NCI-H748 (cell line): ENCODE measurements around the gene ZNF782.
"Not testable (repeated sequence)": the region's sequence is repeated elsewhere in the genome, so short reads cannot be mapped to it uniquely, and the experiment has no call there.

Source experiments
- DNase-seq: peaks from one replicate; lab custom pipeline; 2025; ENCODE audit not compliant: unreplicated experiment; lab: John Stamatoyannopoulos, UW

Gene ZNF782

DNA sequence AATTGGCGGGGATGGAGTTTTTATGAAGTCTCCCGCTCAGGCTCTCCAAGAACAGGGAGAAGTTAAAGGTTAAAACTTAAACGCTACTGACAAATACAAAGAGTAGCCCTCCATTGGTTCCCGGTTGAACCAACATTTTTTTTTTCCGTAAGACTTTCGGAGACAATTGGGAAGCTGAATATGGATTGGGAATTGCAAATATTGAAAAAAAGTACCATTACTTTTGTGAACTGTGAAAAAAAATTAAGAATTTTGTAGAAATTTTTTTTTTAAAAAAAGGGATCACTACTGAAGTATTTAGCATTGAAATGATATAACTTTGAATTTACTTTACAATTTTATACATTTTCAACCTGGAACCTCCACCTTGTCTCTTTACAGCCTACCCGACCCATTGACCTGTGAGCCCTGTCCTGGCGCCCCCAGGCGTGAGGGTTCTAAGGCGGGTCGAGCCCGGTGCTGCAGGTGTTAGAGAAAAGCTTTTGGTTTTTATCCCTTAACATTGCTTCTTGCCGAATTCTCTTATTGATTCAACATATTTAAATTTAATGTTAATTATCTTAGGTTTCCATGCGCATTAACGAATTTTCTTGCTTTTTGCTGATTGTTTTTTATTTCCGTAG is 448 bp upstream of the ZNF782 start:
- DNase-seq: no peak

DNA sequence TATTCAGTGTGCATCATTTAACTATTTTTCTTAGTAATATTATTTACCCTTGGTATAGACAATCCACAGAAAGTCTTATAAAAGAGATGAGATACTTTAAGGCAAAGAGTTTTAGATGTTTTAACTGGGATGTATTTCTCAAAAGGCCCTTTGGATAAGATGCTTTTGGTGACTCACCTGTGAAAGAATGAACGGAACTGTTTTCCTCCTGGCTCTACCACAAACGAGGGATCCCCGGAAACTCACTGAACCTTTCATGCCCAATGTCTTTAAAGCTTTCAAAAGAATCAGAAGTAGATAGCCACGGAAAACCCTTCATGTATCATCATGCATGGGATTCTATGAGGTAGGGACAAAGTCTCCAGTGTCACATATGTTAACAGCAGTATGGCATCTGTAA is 1.6 kb downstream of the ZNF782 start:
- DNase-seq: no peak

DNA sequence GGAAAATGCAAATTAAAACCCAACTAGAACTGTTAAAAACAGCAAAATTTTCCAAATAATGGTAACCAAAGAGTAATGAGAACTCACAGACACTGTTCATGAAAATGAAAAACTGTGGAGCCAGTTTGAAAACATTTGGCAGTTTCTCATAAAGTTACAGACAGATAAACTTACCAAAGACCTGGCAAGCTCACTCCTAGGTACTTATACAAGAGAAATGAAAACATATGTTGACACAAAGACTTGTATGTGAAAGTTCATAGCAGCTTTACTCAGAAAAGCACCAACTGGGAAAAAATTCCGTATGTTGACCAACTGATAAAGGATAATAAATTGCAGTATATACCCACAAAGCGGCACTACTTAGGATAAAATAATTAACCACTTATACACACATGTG is 10.3 kb downstream of the ZNF782 start:
- no peak for DNase-seq

DNA sequence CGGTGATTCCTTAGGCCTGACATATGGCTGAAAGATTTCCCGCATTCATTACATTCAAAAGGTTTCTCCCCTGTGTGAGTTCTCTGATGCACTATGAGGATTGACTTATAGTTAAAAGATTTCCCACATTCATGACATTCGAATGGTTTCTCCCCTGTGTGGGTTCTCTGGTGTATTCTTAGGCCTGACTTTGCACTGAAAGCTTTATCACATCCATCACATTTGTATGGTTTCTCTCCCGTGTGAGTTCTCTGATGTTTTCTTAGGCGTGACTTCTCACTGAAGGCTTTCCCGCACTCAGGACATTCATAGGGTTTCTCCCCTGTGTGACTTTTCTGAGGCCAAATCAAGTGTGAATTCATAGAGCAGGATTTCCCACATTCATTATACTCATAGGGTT is 35.8 kb downstream of the ZNF782 start:
- no peak for DNase-seq

DNA sequence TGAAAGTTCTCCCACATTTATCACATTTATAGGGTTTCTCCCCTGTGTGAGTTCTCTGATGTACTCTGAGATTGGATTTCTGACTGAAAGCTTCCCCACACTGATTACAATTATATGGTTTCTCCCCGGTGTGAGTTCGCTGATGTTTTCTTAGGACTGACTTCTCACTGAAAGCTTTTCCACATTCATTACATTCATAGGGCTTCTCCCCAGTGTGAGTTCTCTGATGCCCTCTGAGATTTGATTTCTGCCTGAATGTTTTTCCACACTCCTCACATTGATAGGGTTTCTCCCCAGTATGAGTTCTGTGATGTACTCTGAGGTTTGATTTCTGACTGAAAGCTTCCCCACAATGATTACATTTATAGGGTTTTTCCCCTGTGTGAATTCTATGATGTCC is 36.3 kb downstream of the ZNF782 start:
- no peak for DNase-seq

DNA sequence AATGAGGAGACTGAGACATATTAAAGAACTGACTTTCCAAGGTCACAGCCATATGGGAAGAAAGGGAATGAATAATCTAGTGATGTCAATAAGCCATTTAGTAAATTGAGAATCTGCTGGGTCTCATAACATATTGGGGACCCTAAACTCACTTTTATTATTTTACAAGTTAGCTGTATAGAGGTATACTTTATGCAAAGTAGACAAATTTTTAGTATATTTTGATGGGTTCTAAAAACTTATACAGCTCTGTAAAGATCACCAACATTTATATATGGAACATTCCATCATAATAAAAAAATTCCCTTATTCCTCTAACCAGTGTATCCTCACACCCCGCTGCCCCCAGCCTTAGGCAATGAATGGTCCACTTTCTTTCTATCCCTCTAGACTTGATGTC is 40.7 kb downstream of the ZNF782 start:
- no peak for DNase-seq

DNA sequence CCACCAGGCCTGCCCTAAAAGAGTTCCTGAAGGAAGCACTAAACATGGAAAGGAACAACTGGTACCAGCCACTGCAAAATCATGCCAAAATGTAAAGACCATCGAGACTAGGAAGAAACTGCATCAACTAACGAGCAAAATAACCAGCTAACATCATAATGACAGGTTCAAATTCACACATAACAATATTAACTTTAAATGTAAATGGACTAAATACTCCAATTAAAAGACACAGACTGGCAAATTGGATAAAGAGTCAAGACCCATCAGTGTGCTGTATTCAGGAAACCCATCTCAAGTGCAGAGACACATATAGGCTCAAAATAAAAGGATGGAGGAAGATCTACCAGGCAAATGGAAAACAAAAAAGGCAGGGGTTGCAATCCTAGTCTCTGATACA is 55.4 kb downstream of the ZNF782 start:
- DNase-seq: not testable (repeated sequence)

DNA sequence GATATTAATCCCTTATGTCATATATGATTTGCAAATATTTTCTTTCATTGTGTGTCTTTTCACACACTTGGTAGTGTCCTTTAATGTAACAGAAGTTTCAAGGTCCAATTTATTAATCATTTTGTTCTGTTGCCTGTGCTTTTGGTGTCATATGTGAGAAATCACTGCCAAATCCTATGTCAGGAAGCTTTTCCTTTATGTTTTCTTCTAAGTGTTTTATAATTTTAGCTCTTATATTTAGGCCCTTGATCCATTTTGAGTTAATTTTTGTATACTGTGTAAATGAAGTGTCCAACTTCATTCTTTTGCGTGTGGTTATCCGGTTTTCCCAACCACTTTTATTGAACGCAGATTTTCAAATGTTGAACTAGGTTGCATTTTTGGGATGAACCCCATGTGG is 70.3 kb downstream of the ZNF782 start:
- DNase-seq: no peak

DNA sequence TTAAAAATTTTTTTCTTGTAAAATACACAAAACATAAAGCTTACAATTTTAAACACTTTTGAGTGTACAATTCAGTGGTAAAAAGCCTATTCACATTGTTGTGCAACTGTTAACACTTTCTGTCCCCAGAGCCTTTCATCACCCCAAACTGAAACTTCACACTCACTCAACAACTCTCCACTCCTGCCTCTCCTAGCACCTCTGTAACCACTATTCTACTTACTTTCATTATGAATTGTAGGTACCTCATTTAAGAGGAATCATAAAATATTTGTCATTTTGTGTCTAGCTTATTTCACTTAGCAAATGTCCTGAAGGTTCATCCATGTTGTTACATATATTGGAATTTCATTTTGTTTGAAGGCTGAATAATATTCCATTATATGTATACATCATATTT is 72.1 kb downstream of the ZNF782 start:
- DNase-seq: no peak

DNA sequence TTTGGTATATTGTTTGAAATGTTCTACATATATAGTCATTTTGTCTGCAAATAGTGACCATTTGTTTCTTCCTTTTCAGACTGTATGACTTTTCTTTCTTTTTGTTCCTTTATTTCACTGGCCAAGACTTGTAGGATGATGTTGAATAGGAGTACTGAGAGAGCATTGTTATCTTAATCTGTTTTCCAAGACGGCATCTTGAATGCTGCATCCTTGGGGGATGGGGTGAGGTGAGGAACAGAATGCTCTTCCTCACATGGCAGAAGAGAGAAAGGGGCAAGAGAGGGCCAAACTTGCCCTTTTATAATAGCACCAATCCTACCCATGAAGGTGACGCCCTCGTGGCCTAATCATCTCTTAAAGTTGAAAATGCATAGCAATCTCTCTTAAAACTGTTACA is 72.8 kb downstream of the ZNF782 start:
- no peak for DNase-seq

DNA sequence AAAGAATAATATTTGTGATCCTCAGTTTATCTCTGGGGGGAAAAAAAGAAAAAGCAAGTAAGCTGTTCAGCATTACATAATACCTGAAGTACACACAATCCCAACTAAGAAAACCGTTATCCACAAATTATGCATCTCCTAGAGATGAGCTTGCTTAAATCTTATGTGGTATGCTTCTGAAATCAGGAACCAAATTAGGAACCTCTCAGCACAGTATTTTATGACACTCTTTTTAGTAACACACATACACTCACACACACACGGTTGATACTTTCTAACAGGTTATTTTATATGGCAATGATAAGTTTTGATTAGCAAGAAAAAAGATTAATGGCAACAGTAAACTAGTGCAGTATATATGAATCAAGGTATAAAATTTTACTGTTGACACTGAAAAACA is 75.2 kb downstream of the ZNF782 start:
- no peak for DNase-seq

DNA sequence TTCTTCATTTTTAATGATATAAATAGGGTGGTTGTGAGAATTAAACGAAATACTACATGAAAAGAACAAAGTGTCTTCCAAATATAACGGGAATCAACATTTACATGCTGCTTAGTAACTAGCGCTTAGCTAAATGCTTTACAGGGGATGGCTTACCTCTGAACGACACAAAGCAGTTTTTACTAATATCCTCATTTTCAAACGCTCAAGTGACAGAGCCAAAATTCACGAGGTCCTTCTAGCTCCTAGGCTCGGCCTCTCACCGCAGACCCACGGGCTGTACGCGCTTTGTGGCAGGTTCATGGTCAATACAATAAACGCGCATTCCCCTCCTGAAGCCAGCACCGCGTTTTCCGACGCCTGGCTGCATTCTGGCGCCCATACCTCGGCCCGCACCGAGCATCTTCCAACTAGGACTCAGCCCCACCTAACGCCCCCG is 76.9 kb downstream of the ZNF782 start:
- peak; percentile 80 for DNase-seq

DNA sequence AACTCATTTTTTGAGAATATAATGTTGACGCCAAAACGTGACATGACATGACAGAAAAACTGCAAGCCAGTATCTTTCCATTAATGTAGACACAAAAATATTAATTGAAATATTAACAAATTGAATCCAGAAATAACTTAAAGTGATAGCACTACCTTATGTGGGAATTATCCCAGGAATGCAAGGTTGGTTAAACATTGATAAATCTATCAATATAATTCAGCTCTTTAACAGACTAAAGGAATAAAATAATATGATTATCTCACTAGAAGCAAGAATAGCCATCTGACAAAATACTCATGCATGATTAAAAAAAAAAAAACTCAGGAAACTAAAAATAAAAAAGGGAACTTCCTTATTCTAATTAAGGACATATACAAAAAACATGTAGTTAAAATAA is 83.2 kb downstream of the ZNF782 start:
- DNase-seq: no peak

DNA sequence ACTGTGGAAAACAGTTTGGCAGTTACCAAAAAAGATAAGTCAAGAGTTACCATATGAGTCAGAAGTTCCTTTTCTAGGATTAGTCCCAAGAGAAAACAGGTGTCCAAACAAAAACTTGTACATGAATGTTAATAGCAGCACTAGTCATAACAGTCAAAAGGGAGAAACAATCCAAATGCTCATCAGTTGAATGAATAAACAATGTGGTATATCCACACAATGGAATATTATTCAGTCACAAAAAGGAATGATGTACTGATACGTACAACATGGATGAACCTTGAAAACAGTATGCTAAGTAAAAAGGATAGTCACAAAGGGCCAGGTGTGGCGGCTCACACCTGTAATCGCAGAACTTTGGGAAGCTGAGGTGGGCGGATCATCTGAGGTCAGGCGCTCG is 84.3 kb downstream of the ZNF782 start:
- DNase-seq: no peak
